Activated T-helper 1 cell treated with anti-CD3 and anti-CD28 coated beads, Interleukin-12 subunit alpha, Interleukin-12 subunit beta, Interleukin-2, Interleukin-4 antibody, amounts not matched to agents 30 ng/mL and 10 ng/mL and 1 ng/mL, durations not matched to agents 14 hours and 24 hours and 36 hours (primary cell): Measurements from ENCODE around the gene AKAP11. TPM values are rescaled to one million over a fixed set of nuclear protein-coding genes. Genes with fewer than 3 reads are reported as not detected.
A peak's percentile ranks its signal among the peaks of the same experiment; 100 is the strongest.
"Not testable (repeated sequence)": the region's sequence is repeated elsewhere in the genome, so short reads cannot be mapped to it uniquely, and the experiment has no call there.

Source experiments
- DNase-seq: peaks from one replicate; pipeline ENCODE4 v3.0.0; 2021; ENCODE audit warnings: low spot score
- H3K27ac Mint-ChIP-seq: one replicate; pipeline ENCODE4 v1.8.0; 2021; ENCODE audit warnings: mild to moderate bottlenecking, mixed read lengths
- H3K27me3 Mint-ChIP-seq: one replicate; pipeline ENCODE4 v1.8.0; 2022; ENCODE audit warnings: mild to moderate bottlenecking, moderate library complexity, mixed read lengths; ENCODE audit not compliant: insufficient read depth
- H3K36me3 Mint-ChIP-seq: one replicate; pipeline ENCODE4 v1.8.0; 2021; ENCODE audit warnings: low read depth, mixed read lengths
- H3K4me1 Mint-ChIP-seq: one replicate; pipeline ENCODE4 v1.8.0; 2021; ENCODE audit warnings: low read depth, mixed read lengths
- H3K4me3 Mint-ChIP-seq: one replicate; pipeline ENCODE4 v1.8.0; 2021; ENCODE audit warnings: mild to moderate bottlenecking, moderate library complexity, mixed read lengths
- H3K9me3 Mint-ChIP-seq: one replicate; pipeline ENCODE4 v1.8.0; 2021; ENCODE audit warnings: mixed read lengths
- intact Hi-C: fragments of 100-400 bp; cut with micrococcal nuclease; formaldehyde crosslinking; loops from one replicate; pipeline ENCODE4 v1.15.1; 2024
- total RNA-seq: library from RNA; stranded (reverse); gene quantifications from 2 replicates; pipeline ENCODE4 v1.2.3, GENCODE V29; 2022

The AKAP11 gene, protein sequence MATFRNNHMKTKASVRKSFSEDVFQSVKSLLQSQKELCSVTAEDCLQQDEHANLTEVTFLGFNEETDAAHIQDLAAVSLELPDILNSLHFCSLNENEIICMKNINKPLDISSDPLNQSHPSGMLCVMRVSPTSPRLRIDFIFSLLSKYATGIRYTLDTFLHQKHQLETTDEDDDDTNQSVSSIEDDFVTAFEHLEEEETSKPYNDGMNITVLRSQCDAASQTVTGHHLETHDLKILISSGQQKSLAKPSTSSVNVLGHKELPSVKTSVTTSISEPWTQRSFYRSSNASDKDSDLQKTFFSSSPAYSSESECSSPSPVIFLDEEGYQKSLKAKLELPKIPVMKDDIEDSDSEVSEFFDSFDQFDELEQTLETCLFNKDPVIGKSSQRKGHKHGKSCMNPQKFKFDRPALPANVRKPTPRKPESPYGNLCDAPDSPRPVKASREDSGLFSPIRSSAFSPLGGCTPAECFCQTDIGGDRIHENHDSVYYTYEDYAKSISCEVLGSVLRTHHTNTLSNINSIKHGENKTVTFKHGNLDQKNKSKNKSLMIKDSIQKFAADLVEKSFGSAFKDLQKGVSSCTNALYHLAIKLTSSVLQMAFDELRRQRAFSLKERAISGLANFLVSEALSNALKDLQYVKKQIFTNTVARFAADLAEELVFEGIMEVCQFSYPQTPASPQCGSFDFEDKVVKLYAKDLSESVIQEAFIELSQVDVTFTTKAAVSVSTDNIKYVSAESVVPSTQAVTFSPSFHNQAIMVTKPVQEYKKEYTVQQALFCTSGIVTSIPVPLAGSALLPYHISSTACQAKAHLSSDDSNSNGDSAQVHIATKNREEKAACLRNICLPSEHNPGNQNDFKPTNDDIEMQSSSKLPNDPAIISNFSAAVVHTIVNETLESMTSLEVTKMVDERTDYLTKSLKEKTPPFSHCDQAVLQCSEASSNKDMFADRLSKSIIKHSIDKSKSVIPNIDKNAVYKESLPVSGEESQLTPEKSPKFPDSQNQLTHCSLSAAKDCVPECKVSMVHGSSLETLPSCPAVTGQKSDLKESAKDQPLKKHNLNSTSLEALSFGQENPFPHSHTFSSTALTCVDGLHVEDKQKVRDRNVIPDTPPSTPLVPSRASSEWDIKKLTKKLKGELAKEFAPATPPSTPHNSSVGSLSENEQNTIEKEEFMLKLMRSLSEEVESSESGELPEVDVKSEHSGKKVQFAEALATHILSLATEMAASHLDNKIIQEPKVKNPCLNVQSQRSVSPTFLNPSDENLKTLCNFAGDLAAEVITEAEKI (N-terminal part only)
- total RNA-seq = 31.7 and 32.1 TPM in 2 replicates

DNA sequence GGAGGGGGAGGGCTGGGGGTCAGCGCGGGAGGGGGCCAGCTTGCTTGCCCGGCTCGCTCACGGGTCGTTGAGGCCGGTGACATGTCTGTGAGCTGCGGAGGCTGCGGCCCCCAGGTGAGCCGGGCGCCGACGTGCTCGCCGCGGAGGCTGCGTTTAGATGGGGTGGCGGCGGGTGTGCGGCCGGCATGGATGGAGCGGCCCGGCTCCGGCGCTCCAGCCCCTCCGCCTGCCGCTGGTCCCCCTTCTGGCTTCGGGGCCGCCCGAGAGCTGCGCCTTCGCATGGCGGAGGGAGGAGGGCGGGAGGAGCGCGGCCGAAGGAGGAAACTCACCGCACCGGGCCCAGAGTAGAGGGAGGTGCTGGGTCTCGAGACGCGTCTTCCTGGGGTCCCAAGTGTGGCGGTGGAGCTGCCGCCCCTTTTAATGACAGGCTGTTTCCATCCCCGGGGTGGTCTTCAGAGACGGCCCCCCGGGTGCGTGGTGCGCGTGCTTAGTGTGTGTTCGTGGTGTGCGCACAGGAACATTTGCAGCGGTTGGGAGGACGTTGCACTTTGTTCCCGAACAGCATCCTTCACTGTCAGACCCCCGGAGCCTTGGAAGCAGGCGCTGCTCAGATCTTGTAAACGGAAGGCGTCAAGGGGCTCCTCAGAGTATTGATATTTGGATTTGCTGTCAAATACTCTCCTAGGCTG lies at the start of gene AKAP11:
TSS of gene AKAP11 (plus strand) at position 38 of the 689 bp plus-strand sequence. CDS start 14,197 bp downstream, outside the sequence.
- DNase-seq = peak; percentile 44
- Mint-ChIP-seq H3K27ac (peak within 1 kb of the TSS; percentile 99), H3K4me1 (peaks cover 60% of the 10 kb centered on the region), H3K4me3 (peak within 1 kb of the TSS; percentile 97), H3K36me3 (peaks cover 24% of the 10 kb centered on the region), H3K27me3 (peaks cover 5% of the 10 kb centered on the region), H3K9me3 (peaks cover 9% of the 10 kb centered on the region)
- intact Hi-C loops = loop anchor here (2.0 to 10.0 kb wide), 7 partner anchors 135 to 1009 kb away; partner anchors contain the start of genes MTRF1 and RGCC

DNA sequence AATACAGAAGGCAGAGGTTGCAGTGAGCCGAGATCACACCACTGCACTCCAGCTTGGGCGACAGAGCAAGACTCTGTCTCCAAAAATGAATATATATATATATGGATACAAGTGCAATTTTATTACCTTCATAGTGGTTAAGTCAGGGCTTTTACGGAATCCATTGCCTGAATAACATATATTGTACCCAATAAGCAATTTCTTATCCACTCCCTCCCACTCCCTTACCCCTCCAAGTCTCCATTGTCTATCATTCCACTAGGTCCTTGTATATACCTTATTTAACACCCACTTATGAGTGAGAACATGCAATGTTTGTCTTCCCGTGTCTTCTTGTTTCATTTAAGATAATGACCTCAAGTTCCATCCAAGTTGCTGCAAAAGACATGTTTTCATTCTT lies 48.3 kb upstream of the AKAP11 start:
- Mint-ChIP-seq H3K9me3 (no peaks in the 10 kb centered on the region), H3K36me3 (peaks cover 16% of the 10 kb centered on the region), H3K4me3 (no peak overlapping the region), H3K27me3 (no peaks in the 10 kb centered on the region), H3K27ac (no peak overlapping the region), H3K4me1 (no peaks in the 10 kb centered on the region)
- no peak for DNase-seq
- intact Hi-C loops = no loop called here

GRCh38 chr13:42225051-42225450 lies 46.9 kb upstream of the AKAP11 start:
- H3K27me3 Mint-ChIP-seq = no peaks in the 10 kb centered on the region
- no peak overlapping the region for H3K4me3 Mint-ChIP-seq
- H3K36me3 Mint-ChIP-seq = peaks cover 19% of the 10 kb centered on the region
- no peaks in the 10 kb centered on the region for H3K9me3 Mint-ChIP-seq
- no peaks in the 10 kb centered on the region for H3K4me1 Mint-ChIP-seq
- intact Hi-C loops = no loop called here
- DNase-seq = no peak
- no peak overlapping the region for H3K27ac Mint-ChIP-seq

- H3K4me3 Mint-ChIP-seq, DNase-seq, H3K27me3 Mint-ChIP-seq, intact Hi-C loops, H3K9me3 Mint-ChIP-seq, H3K4me1 Mint-ChIP-seq, H3K27ac Mint-ChIP-seq: not testable (repeated sequence)
- peaks cover 19% of the 10 kb centered on the region for H3K36me3 Mint-ChIP-seq
Measured at GRCh38 chr13:42226759-42227158, 45.2 kb upstream of the AKAP11 start.

DNA sequence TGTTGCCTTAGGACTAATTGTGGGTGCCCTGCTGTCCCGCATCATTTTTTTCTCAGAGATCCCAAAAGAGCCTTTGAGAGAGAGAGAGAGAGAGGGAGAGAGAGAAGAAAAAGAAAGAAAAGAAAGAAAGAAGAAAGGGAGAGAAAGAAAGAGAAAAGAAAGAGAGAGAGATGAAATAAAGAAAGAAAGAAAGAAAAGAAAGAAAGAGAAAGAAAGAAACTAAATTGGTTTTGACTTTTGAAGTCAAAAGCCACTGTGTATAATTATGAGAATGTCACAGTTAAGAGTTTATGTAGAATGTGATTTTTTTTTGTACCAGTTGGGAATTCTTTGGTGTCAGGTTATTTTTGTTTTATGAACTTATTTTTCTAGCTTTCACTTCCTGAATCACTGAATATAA lies 43.4 kb upstream of the AKAP11 start:
- Mint-ChIP-seq H3K27ac (no peak overlapping the region), H3K9me3 (no peaks in the 10 kb centered on the region), H3K36me3 (peaks cover 19% of the 10 kb centered on the region), H3K27me3 (no peaks in the 10 kb centered on the region), H3K4me3 (no peak overlapping the region), H3K4me1 (no peaks in the 10 kb centered on the region)
- no peak for DNase-seq
- intact Hi-C loops = no loop called here

DNA sequence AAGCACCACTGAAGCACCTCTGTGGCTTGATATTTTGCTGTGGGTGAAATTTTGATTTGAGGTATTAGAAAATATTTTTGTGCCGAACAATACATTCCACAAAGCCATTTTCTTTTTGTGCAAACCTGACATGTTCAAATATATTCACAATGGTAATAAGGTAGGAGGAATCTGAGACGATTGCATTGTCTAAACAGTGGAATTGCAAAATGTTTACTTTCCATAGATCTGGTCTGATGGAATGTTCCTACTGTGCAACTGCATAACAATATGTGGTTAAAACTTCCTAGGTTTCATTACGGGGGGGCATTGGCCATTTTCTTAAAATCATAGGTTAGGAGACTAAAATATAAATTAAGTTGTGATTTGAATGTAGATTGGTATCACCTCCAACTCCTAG lies 42.7 kb upstream of the AKAP11 start:
- H3K36me3 Mint-ChIP-seq = peaks cover 15% of the 10 kb centered on the region

DNA sequence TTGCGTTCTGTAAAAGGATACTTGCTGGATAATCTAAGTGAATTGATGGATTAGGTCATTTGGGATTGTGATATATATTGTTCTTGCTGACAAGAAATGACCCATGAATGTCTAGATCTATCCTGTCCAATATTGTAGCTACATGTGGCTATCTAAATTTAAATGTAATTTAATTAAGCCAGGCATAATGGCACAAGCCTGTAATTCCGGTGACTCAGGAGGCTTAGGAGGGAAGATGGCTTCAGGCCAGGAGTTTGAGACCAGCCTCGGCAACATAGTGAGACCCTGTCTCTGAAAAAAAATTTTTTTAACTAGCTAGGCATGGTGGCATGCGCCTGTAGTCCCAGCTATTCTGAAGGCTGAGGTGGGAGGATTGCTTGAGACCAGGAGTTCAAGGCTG lies 39.3 kb upstream of the AKAP11 start:
- Mint-ChIP-seq H3K4me3 (no peak overlapping the region), H3K27ac (no peak overlapping the region), H3K27me3 (no peaks in the 10 kb centered on the region), H3K9me3 (no peaks in the 10 kb centered on the region), H3K4me1 (no peaks in the 10 kb centered on the region), H3K36me3 (peaks cover 11% of the 10 kb centered on the region)
- intact Hi-C loops = no loop called here
- no peak for DNase-seq

More for the DNA sequence above, 42.7 kb upstream of the AKAP11 start:
- Mint-ChIP-seq H3K9me3 (no peaks in the 10 kb centered on the region), H3K4me3 (no peak overlapping the region), H3K27me3 (no peaks in the 10 kb centered on the region), H3K27ac (no peak overlapping the region), H3K4me1 (no peaks in the 10 kb centered on the region)
- DNase-seq = no peak
- intact Hi-C loops = no loop called here

DNA sequence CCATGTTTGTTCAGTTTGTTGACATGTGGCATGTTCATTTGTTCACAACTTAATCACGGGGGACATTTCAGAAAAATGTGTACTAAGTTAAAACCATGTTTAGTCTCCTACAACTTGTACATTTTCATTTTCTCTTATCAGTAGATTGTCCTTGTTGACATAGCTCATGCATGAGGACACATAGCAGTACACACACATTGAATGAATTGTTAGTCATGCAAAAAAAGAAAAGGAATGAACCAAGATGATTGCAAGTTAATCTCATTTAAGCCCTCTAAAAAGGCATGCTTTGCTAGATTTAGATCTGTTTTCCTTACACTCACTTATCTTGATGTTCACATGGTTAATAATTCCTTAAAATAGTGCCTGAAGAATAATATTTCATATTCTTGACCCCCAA lies 38.2 kb upstream of the AKAP11 start:
- DNase-seq = no peak
- intact Hi-C loops = no loop called here
- Mint-ChIP-seq H3K27ac (no peak overlapping the region), H3K4me1 (no peaks in the 10 kb centered on the region), H3K4me3 (no peak overlapping the region), H3K27me3 (no peaks in the 10 kb centered on the region), H3K36me3 (peaks cover 11% of the 10 kb centered on the region), H3K9me3 (no peaks in the 10 kb centered on the region)

GRCh38 chr13:42239161-42239560 lies 32.8 kb upstream of the AKAP11 start:
- no peaks in the 10 kb centered on the region for H3K27me3 Mint-ChIP-seq
- H3K9me3 Mint-ChIP-seq = no peaks in the 10 kb centered on the region
- no peaks in the 10 kb centered on the region for H3K4me1 Mint-ChIP-seq
- H3K4me3 Mint-ChIP-seq = no peak overlapping the region
- DNase-seq = no peak
- no peak overlapping the region for H3K27ac Mint-ChIP-seq
- intact Hi-C loops = no loop called here
- H3K36me3 Mint-ChIP-seq = peaks cover 6% of the 10 kb centered on the region

- peaks cover 6% of the 10 kb centered on the region for H3K36me3 Mint-ChIP-seq
- no peak overlapping the region for H3K4me3 Mint-ChIP-seq
- intact Hi-C loops = no loop called here
- H3K27me3 Mint-ChIP-seq = no peaks in the 10 kb centered on the region
- no peaks in the 10 kb centered on the region for H3K9me3 Mint-ChIP-seq
- no peak for DNase-seq
- H3K27ac Mint-ChIP-seq = no peak overlapping the region
- no peaks in the 10 kb centered on the region for H3K4me1 Mint-ChIP-seq
Measured at GRCh38 chr13:42239644-42240043, 32.3 kb upstream of the AKAP11 start.

GRCh38 chr13:42246541-42246940 lies 25.4 kb upstream of the AKAP11 start:
- intact Hi-C loops = no loop called here
- Mint-ChIP-seq H3K4me3 (no peak overlapping the region), H3K36me3 (no peaks in the 10 kb centered on the region), H3K27ac (no peak overlapping the region), H3K27me3 (no peaks in the 10 kb centered on the region), H3K4me1 (peaks cover 15% of the 10 kb centered on the region), H3K9me3 (no peaks in the 10 kb centered on the region)
- DNase-seq = no peak

GRCh38 chr13:42247883-42248282 lies 24.1 kb upstream of the AKAP11 start:
- Mint-ChIP-seq H3K36me3 (no peaks in the 10 kb centered on the region), H3K4me3 (no peak overlapping the region), H3K4me1 (peaks cover 15% of the 10 kb centered on the region), H3K27me3 (no peaks in the 10 kb centered on the region), H3K9me3 (no peaks in the 10 kb centered on the region), H3K27ac (no peak overlapping the region)
- intact Hi-C loops = no loop called here
- DNase-seq = no peak
